Stimulated activated CD8-positive, alpha-beta memory T cell treated with anti-CD3 and anti-CD28 coated beads, Interleukin-12 subunit alpha, Interleukin-12 subunit beta, amount 100 ng/mL, for 24 hours (primary cell): ENCODE measurements around the gene VPS13D.

ENCODE experiments used
- DNase-seq: peaks from one replicate; pipeline ENCODE4 v3.0.0-alpha.2; 2020; ENCODE audit errors: extremely low read depth

VPS13D gene

DNA sequence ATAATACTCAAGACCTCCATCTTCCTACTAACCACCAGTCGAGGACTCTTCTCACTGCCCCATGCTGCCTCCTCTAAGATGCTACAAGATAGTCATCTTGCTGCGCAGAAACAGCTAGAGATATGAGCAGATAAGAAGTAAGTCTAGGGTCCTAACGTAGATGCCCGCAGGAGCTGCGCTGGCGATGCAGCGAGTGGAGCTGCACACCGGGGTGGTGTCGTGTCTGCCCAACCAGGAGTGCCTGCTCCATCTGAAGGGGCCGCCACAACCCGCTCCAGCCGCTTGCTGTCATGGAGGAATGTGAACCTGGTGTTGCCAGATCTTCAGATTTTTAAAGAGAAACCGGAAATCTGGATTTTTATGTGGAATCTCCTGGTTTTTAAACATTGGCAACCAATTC, 175.1 kb downstream of the VPS13D start:
- no peak for DNase-seq

- DNase-seq: no peak
These were observed 175.7 kb downstream of the VPS13D start for GRCh38 chr1:12405325-12406210.

DNA sequence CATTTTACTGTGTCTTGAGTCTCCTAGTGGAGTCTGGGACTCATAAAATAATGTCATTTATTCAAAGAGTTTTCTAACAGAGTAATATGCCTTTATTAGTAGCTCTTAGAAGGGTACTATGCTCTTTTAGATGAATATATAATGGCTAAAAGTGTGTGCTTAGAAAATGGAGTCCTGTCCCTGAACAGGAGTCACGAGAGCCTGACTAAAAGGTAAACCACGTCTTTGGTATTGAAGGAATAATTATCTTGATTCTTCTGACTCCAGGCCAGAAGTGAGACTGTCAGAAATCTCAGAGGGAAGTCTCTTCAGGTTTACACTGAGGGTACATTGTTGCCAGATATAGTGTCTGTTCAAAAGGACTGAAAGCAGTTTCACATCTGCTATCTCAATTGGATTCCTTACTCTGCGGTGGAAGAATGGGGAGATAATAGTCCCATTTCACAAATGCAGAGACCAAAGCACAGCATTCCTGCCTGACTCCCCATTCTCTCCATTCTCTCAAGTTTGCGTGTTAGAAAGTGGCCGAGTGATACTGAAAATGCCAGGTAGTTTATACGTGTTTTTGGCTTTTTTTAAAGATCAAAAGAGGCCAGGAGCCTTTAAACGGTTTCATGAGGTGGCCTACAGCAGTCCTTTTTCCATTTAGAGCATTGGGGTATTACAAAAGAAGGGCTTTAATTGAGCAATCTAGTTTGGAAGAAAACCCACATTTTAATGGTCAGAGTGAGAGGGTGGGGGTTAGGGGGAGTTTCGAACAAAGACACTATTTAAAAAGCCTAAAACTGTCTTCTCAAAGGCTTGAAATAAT, 176.6 kb downstream of the VPS13D start:
- DNase-seq: no peak

DNA sequence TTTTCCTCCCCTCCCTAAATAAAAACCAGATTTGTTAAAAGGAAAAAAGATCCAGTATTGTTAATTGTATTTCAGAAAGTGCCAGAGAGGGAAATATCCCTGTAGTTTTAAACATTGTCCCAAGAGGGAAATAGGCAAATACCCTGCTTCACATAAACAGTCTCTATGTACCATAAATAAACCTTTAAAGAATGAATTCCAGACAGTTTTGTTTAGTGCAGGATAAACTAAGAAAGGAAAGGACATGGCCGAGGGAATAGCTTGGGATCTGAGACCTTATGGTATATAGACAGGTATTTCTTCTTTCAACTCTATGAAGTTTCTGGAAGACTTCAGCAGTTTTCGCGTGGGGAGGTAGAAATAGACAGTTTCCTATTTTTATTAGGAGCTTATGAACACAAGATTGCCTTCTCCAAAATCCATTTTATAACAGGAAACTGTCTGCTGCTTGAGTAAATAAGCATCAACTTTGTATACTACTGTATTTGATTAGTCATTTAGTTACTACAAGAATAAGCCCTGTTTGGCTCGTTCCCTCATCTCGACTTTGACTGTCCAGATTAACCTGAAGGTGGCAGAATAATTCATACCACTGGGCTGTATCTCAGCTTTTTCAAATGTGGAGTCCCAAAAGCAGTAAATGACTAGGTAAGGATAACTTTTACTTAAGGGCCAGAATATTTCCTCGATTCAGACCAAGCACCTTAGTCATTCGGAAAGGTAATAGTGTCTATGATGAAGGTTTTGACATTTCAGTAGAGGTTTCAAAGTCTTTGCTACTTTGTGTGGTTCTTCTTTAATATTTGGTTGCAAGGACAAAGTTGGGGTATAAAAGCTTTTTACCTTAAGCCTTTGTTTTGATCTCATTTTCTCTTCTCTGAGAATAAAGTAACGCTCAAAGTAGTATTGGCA, 177.5 kb downstream of the VPS13D start:
- DNase-seq: no peak

- DNase-seq: no peak
These were observed 178.2 kb downstream of the VPS13D start for GRCh38 chr1:12407962-12408454.

DNA sequence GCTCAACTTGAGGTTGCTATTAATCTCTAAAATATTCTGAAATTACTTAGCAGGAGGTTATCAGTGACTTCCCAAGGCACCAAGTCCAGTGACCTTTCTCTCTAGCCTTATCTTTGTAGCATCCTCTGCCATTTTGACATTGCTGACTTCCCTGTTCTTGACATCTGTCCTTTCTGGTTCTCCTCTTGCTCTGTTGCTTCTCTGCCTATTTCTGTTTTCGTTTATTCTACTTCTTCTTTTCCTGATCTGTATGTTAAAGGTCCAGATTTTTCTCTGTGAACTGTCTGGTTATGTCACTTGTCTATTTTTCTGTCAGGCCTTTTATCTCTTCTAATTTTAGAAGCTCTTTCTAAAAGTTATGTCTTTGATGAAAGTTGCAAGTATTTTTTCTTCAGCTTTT, 178.8 kb downstream of the VPS13D start:
- DNase-seq: no peak

DNA sequence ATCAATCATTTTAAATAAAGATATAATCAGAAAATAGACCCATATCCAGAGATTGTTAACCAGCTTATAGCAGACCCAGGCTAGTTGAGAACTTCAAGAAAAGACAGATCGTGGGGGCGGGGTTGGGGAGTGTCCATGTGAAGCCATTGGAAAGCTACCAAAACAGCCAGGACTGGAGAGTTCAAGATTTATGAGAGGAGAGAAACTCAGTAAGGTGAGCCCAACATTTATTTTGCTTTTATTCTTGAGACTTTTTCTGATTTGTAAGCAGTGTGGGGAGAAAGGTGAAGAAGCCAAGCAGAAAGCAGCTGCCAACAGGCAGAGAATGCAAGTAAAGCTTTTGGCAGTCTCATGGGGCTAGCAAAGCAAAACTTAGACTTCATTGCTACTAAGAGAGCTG, 179.9 kb downstream of the VPS13D start:
- no peak for DNase-seq

GRCh38 chr1:12410351-12410750, 180.5 kb downstream of the VPS13D start:
- no peak for DNase-seq

DNA sequence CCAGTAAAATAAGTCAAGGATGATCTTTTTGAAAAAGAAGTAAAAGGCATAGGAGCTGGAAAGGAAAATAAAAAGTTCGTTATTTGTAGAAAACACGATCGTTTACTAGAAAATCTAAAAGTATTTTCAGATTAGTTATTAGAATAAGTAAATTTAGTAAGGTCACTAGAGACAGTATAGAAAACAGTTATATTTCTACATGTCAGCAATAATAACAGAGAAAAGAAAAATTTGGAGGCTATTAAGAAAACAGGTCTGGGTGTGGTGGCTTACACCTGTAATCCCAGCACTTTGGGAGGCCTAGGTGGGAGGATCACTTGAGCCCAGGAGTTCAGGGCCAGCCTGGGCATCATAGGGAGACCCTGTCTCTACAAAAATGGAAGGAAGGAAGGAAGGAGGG, 181.3 kb downstream of the VPS13D start:
- no peak for DNase-seq

DNA sequence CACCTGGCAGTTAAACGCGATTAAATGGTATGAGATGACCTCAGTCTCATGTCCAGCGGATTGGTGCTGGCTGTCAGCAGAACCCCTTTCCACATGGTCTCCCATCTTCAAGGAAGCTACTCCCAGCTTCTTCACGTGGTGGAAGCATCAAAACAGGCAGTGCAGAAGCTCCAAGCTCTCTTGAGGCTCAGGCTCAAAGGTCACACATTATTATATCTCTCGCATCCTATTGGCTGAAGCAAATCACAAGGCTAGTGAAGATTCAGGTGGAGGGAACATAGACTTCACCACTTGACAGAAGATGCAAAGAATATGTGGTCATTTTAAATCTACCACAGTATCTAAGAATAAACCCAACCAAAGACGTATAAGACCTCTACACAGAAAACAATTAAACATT, 181.9 kb downstream of the VPS13D start:
- DNase-seq: no peak

- DNase-seq: no peak
These were observed 182.6 kb downstream of the VPS13D start for GRCh38 chr1:12412439-12412838.

- no peak for DNase-seq
These were observed 184.0 kb downstream of the VPS13D start for GRCh38 chr1:12413664-12414410.

GRCh38 chr1:12414444-12415018, 184.7 kb downstream of the VPS13D start:
- no peak for DNase-seq

- no peak for DNase-seq
These were observed 185.2 kb downstream of the VPS13D start for GRCh38 chr1:12415038-12415466.

DNA sequence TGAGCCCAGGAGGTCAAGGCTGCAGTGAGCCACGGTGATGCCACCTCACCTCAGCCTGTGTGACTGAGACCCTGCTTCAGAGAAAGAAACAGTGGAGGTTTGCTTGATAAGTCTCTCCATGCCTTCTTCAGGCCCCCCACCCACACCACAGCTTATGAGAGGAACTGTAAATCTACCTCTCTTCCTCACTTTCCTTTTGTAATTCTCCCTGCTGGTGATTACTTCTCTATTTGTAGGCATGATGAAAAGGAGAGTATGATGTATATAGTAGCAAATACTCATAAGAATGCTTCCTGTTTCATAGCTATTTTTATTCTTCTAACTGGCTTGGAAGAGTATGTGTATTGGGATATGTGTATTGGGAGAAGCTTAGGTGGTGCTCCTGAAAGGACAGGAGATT, 186.3 kb downstream of the VPS13D start:
- DNase-seq: no peak

DNA sequence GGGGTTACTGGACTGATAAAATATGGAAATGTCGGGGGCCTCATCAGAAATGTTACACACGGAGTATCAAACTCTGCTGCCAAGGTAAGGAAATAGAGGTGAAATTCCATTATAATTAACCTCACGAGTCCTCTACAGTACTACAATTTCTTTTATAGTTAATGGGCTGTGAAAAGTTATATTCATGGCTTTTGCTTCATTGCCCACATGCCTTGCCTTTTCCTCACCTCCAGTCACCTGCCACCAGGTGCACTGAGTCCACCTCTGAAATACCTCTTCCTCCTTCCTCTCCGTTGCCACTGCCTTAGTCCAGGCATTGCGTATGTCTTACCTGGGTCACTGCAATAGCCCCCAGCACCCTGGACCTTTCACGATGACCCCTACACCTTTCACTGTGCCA, 186.9 kb downstream of the VPS13D start:
- DNase-seq: no peak

GRCh38 chr1:12417389-12417788, 187.6 kb downstream of the VPS13D start:
- no peak for DNase-seq

DNA sequence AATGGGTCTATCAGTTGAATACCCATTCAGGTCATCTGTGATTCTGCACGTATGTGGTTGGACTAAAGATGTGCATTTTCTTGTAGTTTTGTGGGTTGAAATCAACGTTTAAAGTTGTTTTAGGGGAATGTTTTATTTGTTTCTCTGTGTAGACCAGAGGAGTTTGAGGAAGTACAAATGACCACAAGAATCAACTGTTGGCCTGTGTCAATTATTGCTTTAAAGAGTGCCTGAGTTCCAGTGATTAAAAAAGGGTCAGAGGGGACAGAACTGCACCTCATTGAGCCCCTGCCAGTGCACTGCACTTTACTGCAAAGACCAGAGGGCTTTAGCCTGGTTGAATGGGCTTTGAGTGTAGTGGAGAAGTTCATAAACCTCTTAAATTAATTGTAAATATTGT, 190.3 kb downstream of the VPS13D start:
- no peak for DNase-seq

DNA sequence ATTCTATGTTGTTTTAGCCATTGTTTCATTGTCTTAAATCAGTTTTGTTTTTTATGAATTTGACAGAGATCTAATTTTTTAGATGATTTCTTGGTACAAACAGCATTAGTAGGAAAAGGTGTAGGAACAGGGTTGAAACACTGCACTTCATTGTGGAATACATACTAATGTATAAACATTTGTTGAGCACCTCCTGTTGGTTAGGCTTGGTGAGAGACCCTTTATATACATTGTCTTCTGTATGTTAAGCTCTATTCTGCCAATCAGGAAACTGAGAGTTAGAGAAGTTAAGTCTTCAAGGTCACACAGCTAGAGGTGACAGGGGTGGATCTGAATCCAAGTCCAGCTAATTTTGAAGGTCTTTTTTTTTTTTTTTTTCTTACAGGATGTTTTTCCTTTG, 192.7 kb downstream of the VPS13D start:
- DNase-seq: no peak

GRCh38 chr1:12424087-12424529, 194.3 kb downstream of the VPS13D start:
- DNase-seq: no peak

DNA sequence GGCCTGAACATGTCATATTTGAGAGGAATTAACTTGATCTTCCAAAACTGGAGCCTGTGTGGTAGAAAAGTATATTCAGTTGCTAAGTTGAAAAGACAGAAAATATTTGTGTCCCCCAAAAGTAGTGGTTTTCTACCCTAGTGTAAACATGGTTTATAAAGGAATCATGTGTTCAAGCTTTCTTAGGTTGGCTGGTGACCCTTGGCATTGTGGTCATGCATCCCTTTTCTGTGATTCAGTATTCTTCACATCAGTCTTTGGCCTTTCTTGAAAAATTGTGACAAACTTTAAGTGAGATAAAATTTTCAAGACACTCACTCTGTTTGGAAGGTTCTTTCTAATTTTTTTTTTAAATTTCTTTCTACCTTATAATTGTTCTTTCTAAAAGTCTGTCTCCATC, 195.0 kb downstream of the VPS13D start:
- DNase-seq: no peak
